ENCODE data around the gene DLGAP4. TPM values are rescaled to one million over a fixed set of nuclear protein-coding genes. Genes with fewer than 3 reads are reported as not detected.
"Not testable (repeated sequence)": the region's sequence is repeated elsewhere in the genome, so short reads cannot be mapped to it uniquely, and the experiment has no call there.

The DLGAP4 gene
- total RNA-seq, 1 experiment from 2014 or later: 26.0 TPM

DNA sequence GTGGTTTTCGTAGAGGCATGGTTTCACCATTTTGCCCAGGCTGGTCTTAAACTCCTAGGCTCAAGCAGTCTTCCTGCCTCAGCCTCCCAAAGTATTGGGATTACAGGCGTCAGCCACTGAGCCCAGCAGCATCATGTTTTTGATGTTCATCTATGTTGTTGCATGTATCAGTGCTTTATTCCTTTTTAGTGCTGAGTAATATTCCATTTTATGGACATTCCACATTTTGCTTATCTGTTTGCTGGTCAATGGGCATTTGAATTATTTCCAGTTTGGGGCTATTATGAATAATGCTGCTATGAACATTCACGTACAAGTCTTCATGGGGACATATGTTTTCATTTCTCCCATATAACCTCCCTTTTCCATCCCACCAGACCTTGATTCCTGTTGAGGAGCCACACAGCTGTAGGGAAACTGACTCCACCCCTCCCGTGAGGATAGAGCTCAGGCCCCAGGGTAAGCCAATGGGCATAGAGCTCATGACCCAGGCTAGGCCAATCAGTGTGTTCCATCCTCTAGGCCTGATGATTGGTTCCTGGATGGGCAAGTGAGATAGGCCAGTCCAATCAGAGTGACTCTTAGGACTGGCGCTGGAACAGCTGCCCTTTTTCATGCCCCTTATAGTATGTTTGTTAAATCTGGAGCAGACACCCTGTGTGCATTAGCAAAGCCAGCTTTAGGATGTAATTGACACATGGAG is 49.5 kb downstream of the DLGAP4 start:
- no peak for DNase-seq (ENCODE audit: low read depth)

DNA sequence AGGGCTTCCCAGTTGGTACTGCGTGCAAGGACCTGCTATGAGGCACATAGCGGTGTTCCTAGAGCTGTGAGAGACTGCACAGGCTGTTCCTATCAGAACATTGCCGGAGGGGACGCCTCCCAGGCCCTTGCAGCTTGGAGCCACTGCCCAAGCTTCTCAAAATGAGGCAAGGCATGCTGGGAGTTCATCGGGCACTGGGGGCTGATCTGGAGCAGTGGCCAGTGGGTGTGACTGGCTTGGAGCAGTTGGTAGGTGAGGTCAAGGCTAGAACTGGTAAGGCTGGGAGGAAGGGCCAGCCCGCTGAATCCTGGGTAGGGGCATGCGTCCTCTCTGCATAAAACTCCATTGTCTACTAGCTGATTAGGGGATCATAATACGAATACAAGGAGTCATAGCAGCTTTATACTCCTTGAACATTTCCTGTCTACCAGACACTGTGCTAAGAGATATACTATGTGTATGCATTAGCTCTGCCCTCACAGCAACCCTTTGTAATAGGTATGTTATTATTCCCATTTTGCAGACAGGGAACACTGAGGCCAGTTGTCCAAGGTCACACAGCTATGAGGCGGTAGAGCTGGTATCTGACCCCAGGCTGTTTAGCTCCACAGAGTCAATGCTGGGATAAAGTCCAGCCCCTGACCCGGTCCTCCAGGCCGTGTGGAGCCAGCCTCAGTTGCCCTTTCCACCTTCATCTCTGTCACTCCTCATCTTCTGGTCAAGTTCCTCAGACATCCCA is 53.7 kb downstream of the DLGAP4 start:
- DNase-seq (ENCODE audit: low read depth): no peak

DNA sequence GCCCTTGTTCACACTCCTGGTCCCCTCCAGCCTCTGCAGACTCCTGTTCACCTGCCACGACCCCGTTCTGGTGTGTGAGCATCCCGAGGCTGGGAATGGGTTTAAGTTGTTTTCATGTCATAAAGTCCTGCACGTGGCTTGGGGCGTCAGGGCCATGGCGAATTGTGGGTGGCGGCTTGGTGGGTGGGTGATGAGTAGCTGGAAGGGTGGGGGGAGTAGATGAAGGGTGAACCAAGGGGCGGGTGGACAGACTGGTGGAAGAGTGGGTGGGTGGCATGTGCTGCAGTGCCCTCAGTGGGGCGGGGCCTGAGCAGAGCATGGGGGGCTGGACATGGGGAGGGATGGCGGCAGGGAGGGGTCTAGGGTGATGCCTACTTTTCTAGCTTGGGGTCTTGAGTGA is 54.3 kb downstream of the DLGAP4 start:
- DNase-seq (ENCODE audit: low read depth): no peak

DNA sequence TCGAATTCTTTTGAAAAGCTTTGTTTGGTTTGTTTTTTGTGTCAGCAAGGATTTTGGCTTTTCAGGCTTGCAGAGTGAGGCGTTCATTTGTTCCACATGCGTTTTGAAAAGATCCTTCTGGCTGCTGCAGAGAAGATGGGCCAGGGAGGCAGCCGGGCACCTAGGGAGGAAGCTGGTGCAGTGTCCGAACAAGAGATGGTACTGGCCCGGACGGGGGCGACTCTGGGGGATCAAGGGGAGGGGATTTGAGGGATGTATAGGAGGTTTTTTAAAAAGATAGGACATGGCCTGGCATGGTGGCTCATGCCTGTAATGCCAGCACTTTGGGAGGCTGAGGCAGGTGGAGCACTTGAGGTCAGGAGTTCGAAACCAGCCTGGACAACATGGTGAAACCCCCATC is 55.3 kb downstream of the DLGAP4 start:
- DNase-seq (ENCODE audit: low read depth): no peak

DNA sequence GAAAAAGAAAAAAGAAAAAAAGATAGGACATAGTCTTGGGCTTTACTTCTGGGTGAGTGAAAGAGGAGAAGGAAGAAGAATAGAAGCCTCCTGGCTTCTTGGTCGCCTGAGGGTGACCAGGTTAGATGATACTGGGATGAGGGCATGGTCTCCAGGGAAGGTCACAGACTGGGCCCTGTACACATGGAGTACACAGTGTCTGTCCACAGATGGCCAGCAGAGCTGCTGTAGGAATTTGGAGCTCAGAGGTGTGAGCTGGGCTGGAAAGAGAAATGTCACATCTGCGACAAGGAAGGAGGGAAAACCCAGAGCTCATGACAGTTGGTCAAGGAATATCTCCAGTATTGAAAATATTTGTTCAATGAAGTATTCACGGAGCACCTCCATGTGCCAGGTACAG is 56.1 kb downstream of the DLGAP4 start:
- no peak for DNase-seq (ENCODE audit: low read depth)

DNA sequence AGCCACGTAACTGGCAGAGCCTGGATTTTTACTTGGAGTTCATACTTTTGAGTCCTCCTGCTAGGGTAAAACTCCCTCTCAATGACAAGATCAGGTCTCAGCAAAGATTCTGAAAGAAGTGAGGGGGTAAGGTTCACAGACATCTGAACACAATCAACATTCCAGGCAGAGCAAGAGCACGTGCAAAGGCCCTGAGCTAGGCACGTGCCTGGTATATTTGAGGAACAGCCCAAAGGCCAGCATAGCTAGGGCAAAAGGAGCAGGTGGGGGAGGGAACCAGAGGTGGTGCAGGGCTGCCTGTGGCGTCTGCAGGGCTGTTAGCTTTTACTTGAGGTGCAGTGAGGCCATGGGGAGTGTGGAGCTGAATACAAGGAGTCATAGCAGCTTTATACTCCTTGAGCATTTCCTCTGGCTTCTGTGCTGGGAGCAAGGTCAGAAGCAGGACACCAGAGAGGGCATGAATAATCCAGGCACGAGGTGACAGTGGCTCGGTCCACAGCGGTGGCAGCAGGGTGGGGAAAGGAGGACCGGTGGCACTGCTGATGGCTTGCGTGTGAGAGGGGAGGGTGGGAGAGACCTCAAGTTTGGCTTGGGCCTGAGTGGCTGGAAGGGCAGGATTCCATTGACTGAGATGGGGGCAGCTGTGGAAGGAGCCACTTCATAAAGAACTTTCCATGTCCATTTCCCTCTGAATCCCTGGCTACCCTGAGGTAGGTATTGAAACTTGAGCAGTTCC is 57.0 kb downstream of the DLGAP4 start:
- DNase-seq (ENCODE audit: low read depth): no peak

DNA sequence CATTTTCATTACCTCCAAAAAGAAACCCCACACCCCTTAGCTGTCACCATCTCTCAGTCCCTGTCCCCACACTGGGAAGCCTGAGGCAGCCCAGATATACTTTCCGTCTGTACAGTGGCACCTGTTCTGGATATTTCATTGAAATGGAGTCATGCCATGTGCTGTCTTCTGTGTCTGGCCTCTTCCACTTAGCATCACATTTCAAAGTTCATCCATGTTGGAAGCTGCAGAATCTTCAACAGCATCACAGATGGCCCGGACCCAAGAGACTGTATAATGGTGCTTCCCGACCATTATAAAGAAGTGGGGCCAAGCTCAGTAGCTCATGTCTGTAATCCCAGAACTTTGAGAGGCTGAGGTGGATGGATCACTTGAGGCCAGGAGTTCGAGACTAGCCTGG is 58.4 kb downstream of the DLGAP4 start:
- DNase-seq (ENCODE audit: low read depth): no peak

DNA sequence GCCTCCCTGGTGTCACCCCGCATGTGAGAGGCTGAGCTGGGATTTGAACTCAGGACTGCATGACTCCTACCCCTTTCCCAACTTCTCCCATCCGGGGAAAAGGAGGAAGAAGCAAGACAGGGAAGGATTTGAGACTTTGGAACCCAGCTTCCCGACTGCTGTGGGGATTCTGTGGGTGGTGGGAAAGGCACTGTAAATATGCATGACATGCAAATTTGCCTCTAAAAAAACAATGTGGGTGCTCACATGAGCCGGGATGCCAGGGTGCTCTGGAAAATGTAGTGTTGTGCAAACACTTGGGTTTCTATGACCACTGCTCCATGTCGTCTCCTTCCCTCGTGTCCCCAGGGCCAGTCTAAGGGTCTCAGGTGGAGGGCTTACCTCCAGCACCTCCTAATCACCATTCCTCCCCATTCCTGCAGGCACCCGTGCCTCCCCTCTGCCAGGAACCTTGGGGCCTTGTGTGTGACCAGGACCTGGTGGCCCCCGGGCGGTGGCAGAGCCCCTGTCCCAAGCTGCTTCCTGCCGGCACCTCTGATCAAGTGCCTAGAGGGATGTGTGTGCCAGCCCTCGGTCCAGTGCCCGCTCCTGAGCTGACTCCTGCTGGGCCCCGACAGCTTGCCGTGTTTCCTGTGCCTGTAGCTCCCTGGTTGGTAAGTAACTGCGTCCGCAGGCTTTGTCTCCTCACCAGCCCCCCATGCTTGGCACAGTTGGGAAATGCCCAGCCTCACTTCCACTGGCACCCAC is 60.7 kb downstream of the DLGAP4 start:
- DNase-seq (ENCODE audit: low read depth): no peak

DNA sequence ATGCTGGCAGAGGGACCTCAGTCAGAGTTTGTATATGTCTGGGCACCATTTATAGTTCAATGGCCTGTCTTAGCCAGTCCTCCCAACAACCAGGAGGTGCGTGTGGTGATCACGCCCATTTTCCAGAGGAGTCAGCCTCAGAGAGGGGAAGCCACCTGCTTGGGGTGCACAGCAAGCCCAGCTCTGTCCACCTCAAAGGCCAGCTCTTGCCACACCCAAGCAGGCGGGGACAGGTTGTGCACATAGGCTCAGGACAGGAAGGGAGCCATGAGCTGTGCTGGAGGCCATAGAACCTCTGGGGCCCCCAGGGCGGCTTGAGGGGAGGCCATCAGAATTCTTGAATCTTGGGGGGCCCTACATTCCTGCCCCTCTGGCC is 61.2 kb downstream of the DLGAP4 start:
- no peak for DNase-seq (ENCODE audit: low read depth)

DNA sequence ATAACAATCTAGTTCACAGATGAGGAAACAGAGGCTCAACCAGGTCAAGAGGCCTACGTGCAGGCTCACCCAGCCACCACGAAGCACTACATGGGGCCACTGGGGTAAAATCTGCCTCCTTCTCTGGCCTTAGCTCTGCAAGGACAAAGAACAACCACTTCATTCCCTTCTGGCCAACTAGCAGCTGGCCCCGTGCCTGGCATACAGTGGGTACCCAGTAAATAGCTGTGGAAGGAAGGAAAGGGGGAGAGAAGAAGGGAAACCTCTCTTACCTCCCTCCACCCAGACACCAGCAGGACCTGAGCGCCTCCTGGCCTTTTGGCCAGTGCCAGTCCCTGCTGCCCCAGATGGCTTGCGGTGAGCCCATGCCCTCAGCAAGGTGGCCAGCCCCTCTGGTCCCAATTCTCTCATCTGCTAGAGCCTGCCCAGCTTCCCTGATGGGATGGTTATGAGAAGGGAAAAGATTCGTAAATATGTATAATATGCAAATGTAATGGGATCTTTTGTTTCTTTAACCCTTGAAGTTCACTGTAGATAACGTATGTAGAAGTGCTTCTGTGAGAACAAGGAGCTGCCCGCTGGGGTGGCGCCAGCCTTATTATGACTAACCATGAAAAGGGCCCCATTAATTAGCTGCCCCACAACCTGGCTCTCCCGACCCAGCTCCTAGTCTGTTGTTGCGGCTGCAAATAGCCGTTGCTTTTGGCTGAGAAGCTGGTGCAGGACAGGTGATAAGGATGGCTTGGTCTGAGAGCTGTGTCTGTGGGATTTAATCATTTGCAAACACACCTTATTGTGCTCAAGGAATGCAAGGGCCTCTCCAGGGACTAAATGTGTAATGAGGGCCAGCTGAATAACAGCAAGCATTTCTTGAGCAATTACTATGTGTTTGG is 62.0 kb downstream of the DLGAP4 start:
- DNase-seq (ENCODE audit: low read depth): no peak

DNA sequence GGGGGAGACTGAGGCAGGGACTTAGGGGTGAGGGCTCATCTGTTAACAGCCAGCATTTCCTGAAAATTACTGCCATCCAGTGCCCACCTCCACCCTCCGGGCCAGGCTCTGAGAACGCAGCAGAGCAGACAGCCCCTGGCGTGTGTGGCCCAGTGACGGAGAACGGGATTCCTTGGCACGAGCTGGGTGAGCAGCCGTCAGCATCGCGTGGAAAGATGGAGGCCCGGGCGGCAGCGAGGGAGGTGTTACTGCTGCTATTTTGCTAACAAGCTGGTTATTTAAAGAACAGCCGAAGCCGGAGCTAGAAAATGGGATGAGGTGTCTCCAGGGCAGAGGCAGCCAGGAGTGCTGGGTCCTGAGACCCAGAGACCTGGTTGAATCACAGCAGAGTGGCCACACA is 62.7 kb downstream of the DLGAP4 start:
- no peak for DNase-seq (ENCODE audit: low read depth)

DNA sequence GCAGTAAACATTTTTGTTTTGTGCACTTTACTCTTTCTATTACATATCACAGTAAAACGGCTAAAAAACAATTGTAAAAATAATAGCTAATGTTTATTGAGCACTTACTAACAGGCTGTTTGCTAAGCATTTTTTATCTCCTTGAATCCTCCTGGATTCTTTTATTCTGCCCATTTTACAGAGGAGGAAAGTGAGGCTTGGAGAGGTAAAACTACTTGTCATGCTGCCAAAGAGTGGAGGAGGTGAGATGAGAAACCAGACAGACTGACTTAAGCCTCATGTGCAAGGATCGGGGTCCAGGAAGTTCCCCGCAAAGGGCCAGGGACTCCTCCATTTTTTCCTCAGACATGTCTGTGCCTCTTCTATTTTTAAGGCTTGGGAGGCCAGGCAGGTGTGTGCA is 63.6 kb downstream of the DLGAP4 start:
- DNase-seq (ENCODE audit: low read depth): no peak

DNA sequence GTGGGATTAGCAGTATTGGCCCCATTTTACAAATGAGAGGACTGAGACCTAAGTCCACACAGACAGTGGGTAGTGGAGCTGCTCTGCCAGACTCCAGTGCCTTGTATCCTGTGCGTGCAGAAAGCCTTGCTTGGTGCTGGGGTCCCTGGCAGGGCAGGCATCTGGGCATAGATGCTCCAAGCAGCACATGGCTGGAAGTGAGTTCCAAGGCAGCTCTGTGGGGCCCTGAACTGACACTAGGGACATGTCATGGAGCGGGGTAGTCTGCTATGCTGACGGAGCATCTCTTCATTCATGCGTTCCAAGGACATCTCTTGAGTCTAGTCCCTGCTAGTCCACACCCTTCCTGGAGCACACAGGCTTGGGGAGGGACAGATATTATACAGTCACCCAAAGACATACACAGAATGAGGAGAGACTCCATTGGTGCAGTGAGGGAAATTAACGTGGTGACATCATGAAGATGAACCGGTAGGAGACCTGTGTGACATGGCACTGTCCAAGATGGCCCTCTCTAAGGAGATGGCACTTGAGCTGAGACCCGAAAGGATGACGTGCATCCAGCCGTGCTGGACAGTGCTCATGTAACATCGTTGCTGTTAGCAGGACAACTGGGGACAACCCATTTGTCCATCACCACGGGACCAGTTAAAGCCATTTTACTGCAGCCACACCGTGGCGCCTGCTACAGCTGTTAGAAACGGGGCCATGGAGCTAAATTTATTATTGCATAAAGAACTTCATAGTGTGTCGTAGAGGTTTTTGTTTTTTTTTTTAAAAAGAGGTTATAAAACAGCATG is 65.1 kb downstream of the DLGAP4 start:
- DNase-seq (ENCODE audit: low read depth): no peak

DNA sequence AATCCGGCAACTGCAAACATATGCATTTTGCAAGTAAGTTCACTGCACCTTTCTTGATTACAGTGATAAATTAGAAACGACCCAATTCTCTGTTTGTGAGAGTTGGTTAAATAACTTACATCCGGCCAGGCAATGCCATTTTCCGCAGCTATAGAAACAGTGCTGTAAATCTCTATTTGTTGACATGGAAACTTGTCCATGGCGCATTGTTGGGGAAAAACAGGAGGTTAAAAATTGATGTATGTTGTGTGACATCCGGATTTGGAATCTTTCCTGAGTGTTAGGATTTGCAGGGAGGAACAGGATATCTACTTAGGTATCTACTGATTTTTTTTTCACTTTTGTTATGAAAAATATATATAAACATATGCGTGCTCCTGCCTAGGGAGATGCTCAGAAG is 66.5 kb downstream of the DLGAP4 start:
- DNase-seq (ENCODE audit: low read depth): no peak

DNA sequence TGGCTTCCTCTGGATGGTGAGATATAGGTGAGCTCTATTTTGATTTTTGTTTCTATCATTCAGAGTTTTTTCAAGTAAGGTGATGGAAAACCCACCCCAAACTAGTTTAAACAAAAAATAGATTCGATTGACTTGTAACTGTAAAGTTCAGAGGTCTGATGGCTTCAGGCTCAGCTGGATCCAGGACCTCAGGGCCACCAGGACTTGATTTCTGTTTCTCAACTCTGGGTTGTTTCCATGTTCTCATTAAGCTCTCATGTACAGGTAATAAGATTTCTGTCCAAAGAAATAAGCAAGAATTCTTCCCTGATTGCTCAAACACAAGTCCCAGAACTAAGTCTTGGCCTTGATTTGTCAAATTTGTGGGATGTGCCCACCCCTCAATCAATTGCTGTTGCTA is 67.0 kb downstream of the DLGAP4 start:
- no peak for DNase-seq (ENCODE audit: low read depth)

DNA sequence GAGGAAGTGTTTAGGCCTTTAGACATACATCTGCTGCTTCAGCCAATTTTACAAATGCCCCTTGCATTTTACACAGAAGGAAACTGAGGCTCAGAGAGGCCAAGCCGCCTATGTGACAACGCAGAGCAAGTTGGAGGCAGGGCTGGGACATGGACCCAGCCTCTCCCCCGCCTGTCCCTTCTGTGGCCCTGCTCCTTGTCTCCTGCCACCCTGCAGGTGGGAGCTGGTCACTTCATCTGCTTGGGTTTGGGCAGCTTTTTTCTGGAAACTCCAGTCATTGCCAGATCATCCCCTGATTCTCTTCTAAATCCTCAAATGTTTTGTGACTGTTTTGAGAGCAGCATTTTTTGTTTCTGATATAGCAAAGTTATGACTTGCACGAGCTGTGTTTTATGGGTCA is 68.9 kb downstream of the DLGAP4 start:
- DNase-seq (ENCODE audit: low read depth): no peak

DNA sequence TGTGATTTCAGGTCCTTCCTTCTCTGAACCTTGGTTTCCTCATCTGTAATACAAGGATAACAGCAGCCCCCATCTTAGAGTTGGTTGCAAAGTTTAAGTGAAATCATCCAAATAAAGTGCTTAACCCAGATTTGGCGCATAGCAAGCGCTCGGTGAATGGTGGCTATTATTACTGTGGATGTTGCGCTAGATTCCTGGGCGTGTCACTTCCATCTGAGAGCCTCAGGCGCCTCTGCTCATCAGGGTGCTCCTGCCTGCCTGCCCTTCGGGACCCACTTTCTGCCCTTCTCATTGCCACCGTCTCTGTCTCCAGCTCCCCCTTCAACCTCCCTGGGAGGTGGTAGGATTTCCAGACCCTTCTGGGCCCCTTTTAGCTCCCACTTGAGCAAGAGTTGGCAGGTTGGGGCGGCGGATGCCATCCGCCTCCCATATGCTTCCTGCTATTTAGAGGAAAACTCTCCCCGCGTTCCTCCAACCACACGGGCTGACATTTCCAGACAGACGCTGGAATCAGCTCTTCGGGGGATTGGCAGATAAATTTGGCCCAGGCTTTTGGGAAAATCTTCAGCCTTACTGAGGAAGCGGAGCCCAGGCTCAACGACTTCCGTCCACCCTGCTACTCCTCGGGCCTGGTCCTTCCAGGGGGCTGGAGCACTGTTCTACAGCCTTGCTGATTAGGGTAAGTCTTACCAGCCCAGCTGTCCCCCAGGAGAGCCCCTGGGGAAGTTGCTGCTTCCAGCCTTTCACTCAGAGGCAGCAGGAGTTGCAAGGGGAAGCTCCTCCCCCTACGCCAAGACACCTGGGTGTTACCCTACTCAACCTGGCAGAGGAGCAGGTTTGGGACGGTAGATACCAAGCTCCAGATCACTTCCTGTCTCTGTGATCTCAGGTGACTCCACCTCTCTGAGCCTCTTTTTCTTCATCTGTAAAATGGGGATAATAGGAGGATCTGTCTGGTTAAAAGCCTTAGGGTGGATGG is 71.5 kb downstream of the DLGAP4 start:
- no peak for DNase-seq (ENCODE audit: low read depth)

DNA sequence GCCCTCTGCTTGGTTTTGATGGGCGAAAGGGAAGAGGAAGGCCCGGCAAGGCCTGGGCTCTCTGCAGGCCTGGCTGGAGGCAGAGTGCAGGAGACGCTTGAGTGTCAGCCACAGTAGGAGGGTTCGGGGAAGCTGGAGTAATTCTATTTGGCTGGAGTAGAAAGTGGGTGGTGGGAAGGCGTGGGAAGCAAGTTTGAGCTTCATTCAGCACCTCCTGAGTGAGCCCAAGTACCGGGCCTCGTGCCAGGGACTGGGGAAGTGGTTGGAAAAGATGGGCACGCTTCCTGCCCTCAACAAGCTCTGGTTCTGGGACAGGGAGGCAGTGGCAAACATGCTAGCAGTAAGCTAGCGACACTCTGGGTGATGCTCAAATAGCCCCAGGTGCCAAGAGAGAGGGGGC is 72.5 kb downstream of the DLGAP4 start:
- DNase-seq (ENCODE audit: low read depth): no peak

DNA sequence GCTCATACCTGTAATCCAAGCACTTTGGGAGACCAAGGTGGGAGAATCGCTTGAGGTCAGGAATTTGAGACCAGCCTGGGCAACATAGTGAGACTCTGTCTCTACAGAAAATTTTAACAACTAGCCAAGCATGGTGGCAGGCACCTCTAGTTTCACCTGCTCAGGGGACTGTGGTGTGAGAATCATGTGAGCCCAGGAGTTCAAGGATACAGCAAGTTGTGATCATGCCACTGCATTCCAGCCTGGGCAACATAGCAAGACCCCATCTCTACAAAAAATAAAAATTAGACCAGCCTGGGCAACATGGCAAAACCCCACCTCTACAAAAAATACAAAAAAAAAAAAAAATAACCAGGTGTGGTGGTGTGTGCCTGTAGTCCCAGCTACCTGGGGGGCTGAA is 73.8 kb downstream of the DLGAP4 start:
- DNase-seq (ENCODE audit: low read depth): not testable (repeated sequence)

All from M059J (cell line).